ENCODE results near the gene UBALD2. TPM values are rescaled to one million over a fixed set of nuclear protein-coding genes. Genes with fewer than 3 reads are reported as not detected.

Gene UBALD2
- total and polyA plus RNA-seq, 2 of the 13 experiments (the other 11 are each of a cell fraction or from before 2014, with no cell fraction given) = 3.3 to 89.7 TPM

GRCh38 chr17:76264425-76264754, 758 bp upstream of the UBALD2 start:
- intact Hi-C loops (cut with micrococcal nuclease; ENCODE audit: unreplicated experiment) = loop anchor here (2.0 kb wide), 1 partner anchor 56 kb away; no protein-coding TSS in a partner anchor
- in situ Hi-C loops (cut with HindIII; ENCODE audit: extremely low pct_ligation_motif_present, low pct_unique_long_range_greater_than_20kb) = no loop called here
- Histone ChIP-seq H3K4me2 (ENCODE audit: low read depth, low read length) (peak overlapping the region; percentile 15), H4K20me1 (ENCODE audit: insufficient read depth, low read length) (no peaks in the 10 kb centered on the region; the same call in 1 of the 2 replicates), H3K4me3 (replicated peaks in 1 of 3; ENCODE audit: insufficient read depth in 1 of 3, low read depth in 2 of 3, low read length in 3 of 3) (no peak overlapping the region), H3K79me2 (ENCODE audit: insufficient read depth, low read length) (peaks cover 24% of the 10 kb centered on the region), H3K27me3 (ENCODE audit: control insufficient read depth in 1 of 2, insufficient read depth in 2 of 2, low read length in 2 of 2) (no peaks in the 10 kb centered on the region), H3K27ac (ENCODE audit: extremely low read length, insufficient read depth, low read length) (peak overlapping the region; percentile 13), H3K36me3 (replicated peaks in 1 of 2; ENCODE audit: control insufficient read depth in 1 of 2, insufficient read depth in 2 of 2, low read length in 2 of 2) (peaks cover 4 to 5% of the 10 kb centered on the region in 2 experiments; a peak in 3 of 5 replicates), H3K4me1 (ENCODE audit: insufficient read depth, low read length) (peaks cover 79% of the 10 kb centered on the region), H2AFZ (ENCODE audit: low read length) (no peak overlapping the region), H3K9ac (ENCODE audit: insufficient read depth, low read depth, low read length) (0 out of 2 replicates have a peak overlapping the region, but pooled peaks have one; percentile 0), H3K9me3 (ENCODE audit: low read length) (no peaks in the 10 kb centered on the region)
- no peak for ATAC-seq
- FAIRE-seq = no peak
- WGBS (ENCODE audit: low lambda C conversion rate) = 79% methylated on average over 9 of the region's 9 CpGs
- BruUV-seq (replicated peaks) = TSS peak; percentile 86
- CTCF ChIA-PET (ENCODE audit: low intra/inter-chr PET ratio, low total read pairs) = no interaction called here
- no peak for DNase-seq (ENCODE audit: low spot score)
- POLR2A ChIA-PET = interaction anchor here (0.6 to 5.6 kb wide), 21 partner anchors 8 to 388 kb away, joined by 3 to 51 read pairs (median 5); partner anchors contain the start of genes EXOC7, RNF157, SPHK1 and TRIM65
- no peak for TF ChIP-seq TRAFD1 (CRISPR knock-in tag; IDR thresholded peaks at IDR 0.05; ENCODE audit: borderline replicate concordance)
- TF ChIP-seq WIZ (CRISPR knock-in tag; IDR thresholded peaks at IDR 0.05) = no peak
- TF ChIP-seq STAT5B (CRISPR knock-in tag; IDR thresholded peaks at IDR 0.05) = no peak
- no peak for TF ChIP-seq FOXJ3 (CRISPR knock-in tag; IDR thresholded peaks at IDR 0.05; ENCODE audit: borderline replicate concordance)
- TF ChIP-seq MLLT10 (CRISPR knock-in tag; IDR thresholded peaks at IDR 0.05) = no peak
- no peak for TF ChIP-seq HNRNPLL (IDR thresholded peaks at IDR 0.05; ENCODE audit: low read depth, low read length, poor library complexity, severe bottlenecking)
- no peak for TF ChIP-seq FIP1L1 (IDR thresholded peaks at IDR 0.05; ENCODE audit: borderline replicate concordance, insufficient read depth, low read depth, low read length)
- no peak for TF ChIP-seq ZNF333 (CRISPR knock-in tag; IDR thresholded peaks at IDR 0.05; ENCODE audit: borderline replicate concordance)
- TF ChIP-seq ZNF558 (CRISPR knock-in tag; IDR thresholded peaks at IDR 0.05; ENCODE audit: borderline replicate concordance) = no peak
- no peak for TF ChIP-seq NAIF1 (CRISPR knock-in tag; IDR thresholded peaks at IDR 0.05; ENCODE audit: borderline replicate concordance)
- no peak for TF ChIP-seq GMEB1 (CRISPR knock-in tag; IDR thresholded peaks at IDR 0.05; ENCODE audit: borderline replicate concordance)
- no peak for TF ChIP-seq GPBP1L1 (CRISPR knock-in tag; IDR thresholded peaks at IDR 0.05)
- TF ChIP-seq ZNF761 (CRISPR knock-in tag; conservative IDR thresholded peaks at IDR 0.05) = 0 out of 2 replicates have a peak, but pooled peaks have one; percentile 14
- no peak for TF ChIP-seq ZNF770 (CRISPR knock-in tag; IDR thresholded peaks at IDR 0.05)
- TF ChIP-seq ATF5 (CRISPR knock-in tag; IDR thresholded peaks at IDR 0.05; ENCODE audit: low read depth) = no peak
- 0 out of 2 replicates have a peak, but pooled peaks have one; percentile 35 for TF ChIP-seq ZNF703 (CRISPR knock-in tag; IDR thresholded peaks at IDR 0.05; ENCODE audit: borderline replicate concordance)

Measured in HepG2 (cell line).